Type B pancreatic cell (in vitro differentiated cells): ENCODE results near the gene PAM16. TPM values are rescaled to one million over a fixed set of nuclear protein-coding genes. Genes with fewer than 3 reads are reported as not detected.

Source experiments
- DNase-seq: peaks from one replicate; pipeline ENCODE4 v3.0.0; 2021; ENCODE audit warnings: mixed read lengths; ENCODE audit not compliant: unreplicated experiment; ENCODE audit errors: extremely low spot score
- H3K27ac Mint-ChIP-seq: 2 replicates; pipeline ENCODE4 v1.8.0; 2021; ENCODE audit warnings: mild to moderate bottlenecking, mixed read lengths
- H3K27me3 Mint-ChIP-seq: 2 replicates; pipeline ENCODE4 v1.8.0; 2021; ENCODE audit warnings: mixed read lengths
- H3K36me3 Mint-ChIP-seq: 2 replicates; pipeline ENCODE4 v1.8.0; 2021; ENCODE audit warnings: mixed read lengths
- H3K4me1 Mint-ChIP-seq: one replicate; pipeline ENCODE4 v1.8.0; 2021; ENCODE audit warnings: mixed read lengths; ENCODE audit not compliant: unreplicated experiment
- H3K4me3 Mint-ChIP-seq: 2 replicates; pipeline ENCODE4 v1.8.0; 2021; ENCODE audit warnings: mild to moderate bottlenecking, mixed read lengths
- H3K9me3 Mint-ChIP-seq: 2 replicates; pipeline ENCODE4 v1.8.0; 2021; ENCODE audit warnings: mixed read lengths
- total RNA-seq: library from RNA; stranded (reverse); gene quantifications from 2 replicates; pipeline ENCODE4 v1.2.1, GENCODE V29; 2021; ENCODE audit warnings: low replicate concordance
- TF ChIP-seq, protein P1 (sequence below): fragments of 200-600 bp; sonication (generic); conservative IDR thresholded peaks from 2 replicates; pipeline ENCODE4 v1.5.0; 2021; ENCODE audit warnings: antibody characterized with exemption, mild to moderate bottlenecking

Gene PAM16
- total RNA-seq, 1 donor from 2014 or later = 39.3 TPM

DNA sequence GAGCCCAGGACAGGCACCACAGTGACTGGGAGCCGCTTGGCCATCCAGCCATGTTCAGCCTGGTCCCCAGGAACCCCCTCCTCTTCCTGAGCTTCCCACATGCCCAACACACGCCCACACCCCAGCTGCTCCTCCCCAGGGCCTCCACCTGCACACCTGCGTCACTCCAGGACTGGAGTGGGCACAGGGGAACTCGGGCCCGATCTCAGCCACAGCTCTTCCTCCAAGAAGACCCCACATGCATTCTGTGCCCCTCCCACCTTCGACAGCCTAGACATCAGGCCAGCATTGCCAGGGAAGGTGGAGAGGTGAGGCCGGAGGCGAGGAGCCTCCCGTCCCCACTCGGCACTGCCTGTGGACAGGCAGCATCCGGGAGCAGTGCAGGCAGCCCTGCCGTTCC lies 14.5 kb upstream of the PAM16 start:
- H3K36me3 Mint-ChIP-seq = no peaks in the 10 kb centered on the region
- H3K4me1 Mint-ChIP-seq = peaks cover 5% of the 10 kb centered on the region
- TF ChIP-seq, protein P1, sequence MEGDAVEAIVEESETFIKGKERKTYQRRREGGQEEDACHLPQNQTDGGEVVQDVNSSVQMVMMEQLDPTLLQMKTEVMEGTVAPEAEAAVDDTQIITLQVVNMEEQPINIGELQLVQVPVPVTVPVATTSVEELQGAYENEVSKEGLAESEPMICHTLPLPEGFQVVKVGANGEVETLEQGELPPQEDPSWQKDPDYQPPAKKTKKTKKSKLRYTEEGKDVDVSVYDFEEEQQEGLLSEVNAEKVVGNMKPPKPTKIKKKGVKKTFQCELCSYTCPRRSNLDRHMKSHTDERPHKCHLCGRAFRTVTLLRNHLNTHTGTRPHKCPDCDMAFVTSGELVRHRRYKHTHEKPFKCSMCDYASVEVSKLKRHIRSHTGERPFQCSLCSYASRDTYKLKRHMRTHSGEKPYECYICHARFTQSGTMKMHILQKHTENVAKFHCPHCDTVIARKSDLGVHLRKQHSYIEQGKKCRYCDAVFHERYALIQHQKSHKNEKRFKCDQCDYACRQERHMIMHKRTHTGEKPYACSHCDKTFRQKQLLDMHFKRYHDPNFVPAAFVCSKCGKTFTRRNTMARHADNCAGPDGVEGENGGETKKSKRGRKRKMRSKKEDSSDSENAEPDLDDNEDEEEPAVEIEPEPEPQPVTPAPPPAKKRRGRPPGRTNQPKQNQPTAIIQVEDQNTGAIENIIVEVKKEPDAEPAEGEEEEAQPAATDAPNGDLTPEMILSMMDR = no peak
- DNase-seq = no peak
- H3K27ac Mint-ChIP-seq = no peak overlapping the region
- no peaks in the 10 kb centered on the region for H3K27me3 Mint-ChIP-seq
- H3K9me3 Mint-ChIP-seq = no peaks in the 10 kb centered on the region
- no peak overlapping the region for H3K4me3 Mint-ChIP-seq

DNA sequence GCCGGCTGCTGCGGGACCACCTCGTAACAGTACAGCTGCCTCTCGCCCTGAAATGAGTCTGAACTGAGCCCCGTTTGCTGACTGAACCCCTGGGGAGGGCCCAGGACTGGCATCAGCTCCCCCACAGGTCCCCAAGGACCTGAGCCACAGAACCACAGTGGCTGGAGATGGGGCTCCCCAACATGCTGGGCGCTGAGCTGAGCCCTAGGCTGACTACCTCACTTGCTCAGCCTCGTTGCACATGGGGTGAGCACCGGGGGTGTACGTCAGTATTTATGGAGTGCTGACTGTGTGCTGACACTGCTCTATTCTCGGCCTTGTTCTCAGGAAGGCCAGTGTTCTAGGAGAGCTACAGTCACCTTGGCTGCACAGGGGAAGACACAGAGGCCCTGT lies 13.9 kb upstream of the PAM16 start:
- Mint-ChIP-seq H3K4me3 (no peak overlapping the region), H3K27ac (no peak overlapping the region), H3K27me3 (no peaks in the 10 kb centered on the region), H3K9me3 (no peaks in the 10 kb centered on the region), H3K4me1 (peaks cover 5% of the 10 kb centered on the region), H3K36me3 (no peaks in the 10 kb centered on the region)
- TF ChIP-seq, protein P1 = no peak
- DNase-seq = no peak

DNA sequence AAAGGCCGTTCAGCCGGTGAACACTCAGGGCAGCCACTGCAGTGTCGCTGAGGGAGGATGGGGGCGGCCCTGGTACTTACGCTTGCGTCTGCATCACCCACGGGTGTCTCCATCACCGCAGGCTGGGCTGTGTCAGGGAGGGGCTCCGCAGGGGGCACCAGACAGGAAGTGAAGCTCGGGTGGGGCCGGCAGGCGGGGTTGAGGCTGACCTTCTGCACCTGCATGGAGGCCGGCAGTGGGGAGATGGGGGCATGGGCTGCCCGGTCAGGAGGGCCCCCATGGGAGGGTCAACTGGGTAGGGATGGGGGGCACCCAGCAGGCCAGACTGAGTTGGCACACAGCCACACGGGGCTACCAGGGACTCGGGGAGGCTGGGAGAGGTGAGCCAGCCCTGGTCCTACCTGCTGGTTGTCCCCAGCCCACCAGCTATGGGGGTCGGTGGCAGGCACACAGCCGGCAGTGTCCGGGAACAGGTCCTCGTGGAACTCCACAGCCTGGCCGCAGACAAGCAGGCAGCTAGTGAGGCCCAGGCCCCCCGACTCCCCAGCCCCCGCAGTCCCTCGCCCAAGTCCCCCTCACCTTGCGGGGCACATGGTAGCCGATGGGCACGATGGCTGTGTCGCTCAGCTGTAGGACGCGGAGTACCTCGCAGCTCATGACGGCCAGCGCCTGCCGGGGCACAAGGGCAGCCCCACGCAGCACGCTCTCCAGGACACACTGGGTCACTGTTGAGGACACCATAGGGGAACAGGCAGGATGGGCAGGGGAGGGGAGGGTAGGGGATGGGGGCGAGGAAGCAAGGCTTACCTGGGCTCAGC lies 13.3 kb upstream of the PAM16 start:
- H3K27ac Mint-ChIP-seq = no peak overlapping the region
- TF ChIP-seq, protein P1 = no peak
- no peaks in the 10 kb centered on the region for H3K9me3 Mint-ChIP-seq

DNA sequence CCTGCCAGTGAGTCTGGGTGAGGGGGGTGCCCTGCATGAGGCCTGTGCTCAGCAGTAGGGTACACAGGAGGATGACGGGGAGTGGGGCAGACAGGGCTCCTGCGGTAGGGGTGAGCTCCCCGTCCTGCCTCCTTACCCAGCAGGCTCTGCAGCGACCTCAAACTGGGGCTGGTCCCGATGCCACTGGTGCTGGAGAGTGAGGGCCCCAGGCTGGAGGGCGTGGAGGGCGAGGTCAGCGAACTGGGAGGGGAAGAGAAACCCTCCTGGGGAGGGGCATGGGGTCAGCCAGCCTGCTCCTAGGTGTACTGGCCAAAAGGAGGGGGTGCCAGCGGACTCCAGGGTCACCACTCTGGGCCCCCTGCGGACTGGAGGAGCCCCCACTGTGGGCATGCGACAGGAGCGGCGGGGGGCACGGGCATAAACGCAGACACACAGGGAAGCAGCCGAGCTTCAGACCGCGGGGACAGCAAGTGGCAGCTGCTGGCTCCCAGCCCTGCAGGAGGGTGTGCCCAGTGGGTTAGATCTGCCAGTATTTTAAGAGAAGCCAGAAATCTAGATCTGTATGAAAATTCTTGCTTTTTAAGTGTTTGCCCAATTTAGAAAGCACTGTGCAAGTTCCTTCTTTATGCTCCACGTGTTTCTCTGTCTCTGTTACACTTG lies 11.5 kb upstream of the PAM16 start:
- H3K27ac Mint-ChIP-seq = no peak overlapping the region
- peaks cover 9% of the 10 kb centered on the region for H3K4me1 Mint-ChIP-seq
- no peaks in the 10 kb centered on the region for H3K9me3 Mint-ChIP-seq
- H3K36me3 Mint-ChIP-seq = no peaks in the 10 kb centered on the region
- TF ChIP-seq, protein P1 = no peak
- no peak for DNase-seq
- H3K27me3 Mint-ChIP-seq = no peaks in the 10 kb centered on the region
- no peak overlapping the region for H3K4me3 Mint-ChIP-seq

More for the DNA sequence above, 13.3 kb upstream of the PAM16 start:
- H3K4me1 Mint-ChIP-seq = peaks cover 5% of the 10 kb centered on the region
- H3K4me3 Mint-ChIP-seq = no peak overlapping the region
- no peaks in the 10 kb centered on the region for H3K36me3 Mint-ChIP-seq
- H3K27me3 Mint-ChIP-seq = no peaks in the 10 kb centered on the region
- no peak for DNase-seq

DNA sequence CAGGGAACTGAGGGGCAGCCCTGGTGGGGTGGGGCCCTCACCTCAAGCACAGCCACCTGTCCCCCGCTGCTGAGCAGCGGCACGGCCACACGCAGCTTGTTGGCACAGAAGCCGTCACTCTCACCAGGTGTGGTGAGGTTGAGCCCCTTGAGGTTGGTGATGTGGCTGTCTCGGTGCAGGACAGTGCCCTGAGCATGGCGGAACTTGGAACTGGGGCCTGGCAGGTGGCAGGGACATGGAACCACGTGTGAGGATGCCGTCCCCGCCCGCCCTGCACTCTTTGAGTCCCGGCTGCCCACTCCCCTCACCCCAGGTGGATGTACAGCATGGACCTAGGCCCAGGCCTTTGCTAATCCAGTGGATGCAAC lies 10.8 kb upstream of the PAM16 start:
- Mint-ChIP-seq H3K27ac (no peak overlapping the region), H3K9me3 (no peaks in the 10 kb centered on the region), H3K36me3 (no peaks in the 10 kb centered on the region), H3K27me3 (no peaks in the 10 kb centered on the region), H3K4me1 (peaks cover 5% of the 10 kb centered on the region), H3K4me3 (no peak overlapping the region)
- TF ChIP-seq, protein P1 = no peak
- DNase-seq = no peak
